Vagina (tissue), 2 donors: Measurements from ENCODE around the gene FYB1.

ENCODE experiments used
- CTCF ChIP-seq, 3 experiments: fragments of 450-650 bp in 2 of 3; fragments of 200-600 bp in 1 of 3; sonication (generic) in 1 of 3; IDR thresholded peaks; one replicate each; pipeline ENCODE4 v1.5.1; 2017 to 2019; ENCODE audit warnings: antibody characterized with exemption in 3 of 3, mild to moderate bottlenecking in 2 of 3, moderate library complexity in 2 of 3
- POLR2A ChIP-seq, 2 donors: fragments of 450-650 bp; IDR thresholded peaks; one replicate each; pipeline ENCODE4 v1.6.1; 2017; ENCODE audit warnings: antibody characterized with exemption in 2 of 2, mild to moderate bottlenecking in 2 of 2, moderate library complexity in 2 of 2
- POLR2AphosphoS5 ChIP-seq, 2 donors: sonication (generic); formaldehyde crosslinking; IDR thresholded peaks; one replicate each; pipeline ENCODE4 v1.9.0; 2017; ENCODE audit warnings: antibody characterized with exemption in 2 of 2, mild to moderate bottlenecking in 2 of 2, low read depth in 1 of 2; ENCODE audit not compliant: insufficient read depth in 1 of 2

DNA sequence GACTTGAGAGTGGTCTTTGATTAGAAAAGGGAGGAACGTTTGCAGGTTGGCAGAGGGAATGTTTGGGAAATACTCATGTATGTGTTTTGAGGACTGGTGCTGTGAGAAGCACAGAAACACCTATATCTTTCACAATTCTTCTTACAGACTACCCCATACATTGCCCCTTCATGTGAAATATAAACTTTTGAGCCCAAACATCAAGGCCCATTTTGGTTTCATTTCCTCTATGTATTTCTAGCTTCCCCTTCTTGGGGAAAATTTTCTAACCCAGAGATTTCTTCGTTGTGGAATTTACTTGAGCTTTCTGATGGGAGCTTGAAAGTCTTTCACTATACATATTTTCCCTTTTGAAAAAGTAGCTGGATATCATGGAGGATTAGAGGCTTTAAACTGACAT is 67.6 kb downstream of the FYB1 start:
- no peak for TF ChIP-seq POLR2AphosphoS5 (IDR thresholded peaks at IDR 0.05; ENCODE audit: insufficient read depth in 1 of 2, low read depth in 1 of 2)
- TF ChIP-seq CTCF (IDR thresholded peaks at IDR 0.05) = no peak
- no peak for TF ChIP-seq POLR2A (IDR thresholded peaks at IDR 0.05)
